GM15510 (cell line): ENCODE results near the gene PKD1L1.

Source experiments
- POLR2A ChIP-seq: IDR thresholded peaks from 3 replicates; pipeline ENCODE4 v1.6.1; 2011; ENCODE audit warnings: borderline replicate concordance; ENCODE audit not compliant: insufficient read length; ENCODE audit errors: extremely low read depth

The PKD1L1 gene

DNA sequence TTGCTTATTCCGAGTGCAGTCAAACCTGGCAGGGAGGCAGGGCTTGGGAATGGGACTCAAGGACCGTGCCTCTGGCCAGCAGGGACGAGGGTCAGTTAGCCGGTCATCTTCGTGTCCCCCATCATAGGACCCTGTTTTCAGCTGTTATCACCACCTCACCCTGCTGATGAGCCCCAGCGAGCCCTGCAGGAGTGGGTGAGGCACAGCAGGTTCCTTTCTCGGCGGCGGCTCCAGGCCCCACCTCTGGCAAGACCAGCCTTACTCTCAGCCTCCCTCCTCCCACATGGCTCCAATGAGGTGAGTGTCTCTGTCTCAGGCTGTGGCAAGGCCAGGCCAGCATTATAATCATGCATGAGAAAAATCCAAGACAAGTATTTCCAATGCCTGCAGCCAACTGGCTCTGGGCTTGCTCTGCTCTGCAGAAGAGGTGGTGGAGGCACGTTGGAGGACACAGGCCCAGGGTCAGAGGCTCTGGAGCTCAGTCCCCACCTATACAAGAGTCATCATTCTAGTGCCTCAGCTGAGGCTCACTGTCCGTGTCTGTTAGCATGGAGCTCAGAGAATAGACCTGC lies 15.7 kb downstream of the PKD1L1 start:
- no peak for TF ChIP-seq POLR2A

DNA sequence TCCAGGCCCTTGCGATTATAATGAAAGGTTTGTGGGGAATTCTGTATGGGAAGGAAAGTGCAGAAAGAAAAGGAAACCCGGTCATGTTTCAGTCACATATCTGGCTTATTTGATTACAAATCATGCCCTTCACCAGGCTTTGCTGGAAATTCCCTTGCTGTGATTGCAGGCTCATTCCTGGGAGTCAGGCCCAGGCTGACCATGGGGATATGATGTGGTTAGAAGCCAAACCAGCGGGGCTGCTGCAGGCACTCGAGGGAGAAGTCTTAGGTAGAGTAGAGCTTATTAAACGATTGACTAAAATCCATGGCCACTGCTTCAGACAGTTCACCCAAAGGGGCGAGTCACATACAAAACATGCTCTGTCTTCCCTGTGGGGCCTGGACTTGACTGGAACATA lies 16.2 kb downstream of the PKD1L1 start:
- no peak for TF ChIP-seq POLR2A

DNA sequence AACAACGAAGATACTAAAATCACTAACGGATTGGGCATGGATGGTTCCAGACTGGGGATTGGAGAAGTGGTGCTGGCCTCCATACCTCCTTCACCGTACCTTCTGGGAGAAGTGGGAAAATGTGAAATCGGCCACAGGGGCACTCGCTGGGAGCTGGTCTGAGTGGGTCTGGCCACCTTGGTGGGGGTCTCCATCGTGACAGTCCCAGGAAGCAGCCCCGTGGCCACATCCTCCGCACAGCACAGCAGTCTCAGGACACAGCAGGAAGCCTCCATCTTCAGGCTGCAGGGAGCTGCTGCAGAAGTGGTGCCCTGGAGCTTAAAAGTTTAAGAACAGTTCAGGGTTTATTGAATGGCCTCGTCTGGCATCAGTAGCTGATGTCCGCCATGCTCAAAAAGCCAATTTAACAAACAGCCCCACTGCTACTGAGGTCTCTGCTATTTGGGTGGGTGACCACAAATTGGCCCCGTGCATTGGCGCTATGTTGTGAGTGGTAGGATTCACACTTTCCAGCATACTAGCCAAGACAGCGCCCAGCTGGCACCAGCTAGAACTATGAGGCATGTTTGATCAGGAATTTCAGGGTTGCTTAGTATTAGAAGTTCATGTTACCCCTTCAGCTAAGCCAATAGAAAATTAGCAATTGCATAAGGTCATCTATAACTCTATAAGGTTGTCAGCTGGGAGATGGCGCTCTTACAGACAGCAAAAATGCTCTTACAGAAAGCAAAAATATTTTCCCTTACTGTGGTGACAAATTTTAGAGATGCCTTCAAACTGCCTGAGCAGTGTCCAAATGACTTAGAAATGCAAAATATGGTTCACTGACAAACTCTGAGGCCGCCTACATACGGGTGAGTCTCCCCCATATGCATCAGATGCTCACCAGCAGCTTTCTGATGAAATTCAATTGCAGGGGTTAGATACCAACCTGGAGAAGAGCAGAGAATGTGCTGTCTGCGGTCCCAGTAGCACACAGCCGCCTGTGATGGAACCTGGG lies 17.0 kb downstream of the PKD1L1 start:
- TF ChIP-seq POLR2A = no peak

DNA sequence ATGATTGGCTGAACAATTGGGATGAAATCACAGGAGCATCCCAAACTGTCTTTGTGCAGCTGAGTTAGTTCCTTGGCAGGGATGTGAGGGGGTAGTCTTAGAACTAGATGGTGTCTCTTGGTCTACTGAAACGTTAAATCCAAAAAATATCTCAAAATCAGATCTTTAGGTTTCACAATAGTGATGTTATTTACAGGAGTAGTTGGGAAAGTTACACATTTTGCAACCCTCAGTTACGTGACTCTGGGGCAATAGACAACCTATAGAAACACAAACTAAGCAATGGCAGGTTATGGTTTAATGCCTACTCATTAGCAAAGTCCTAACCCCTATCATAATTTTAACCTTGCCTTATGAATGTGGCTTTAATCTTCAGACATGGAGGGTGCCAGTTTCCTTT lies 24.0 kb downstream of the PKD1L1 start:
- no peak for TF ChIP-seq POLR2A

DNA sequence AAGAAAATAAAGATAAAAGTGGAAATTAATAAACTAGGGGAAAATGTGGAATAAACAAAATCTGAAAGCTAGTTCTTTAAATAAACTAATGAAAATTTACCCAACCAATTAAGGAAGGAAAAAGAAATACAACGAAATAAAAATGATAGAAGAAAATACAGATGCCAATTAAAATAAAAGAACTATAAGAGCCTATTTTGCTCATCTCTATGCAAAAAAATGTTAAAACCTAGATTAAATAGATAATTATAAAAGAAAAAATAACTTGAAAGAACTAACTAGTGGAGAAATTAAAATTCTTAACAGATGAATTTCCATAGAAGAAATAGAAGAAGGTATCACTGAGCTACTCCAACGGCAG lies 32.7 kb downstream of the PKD1L1 start:
- TF ChIP-seq POLR2A = no peak

DNA sequence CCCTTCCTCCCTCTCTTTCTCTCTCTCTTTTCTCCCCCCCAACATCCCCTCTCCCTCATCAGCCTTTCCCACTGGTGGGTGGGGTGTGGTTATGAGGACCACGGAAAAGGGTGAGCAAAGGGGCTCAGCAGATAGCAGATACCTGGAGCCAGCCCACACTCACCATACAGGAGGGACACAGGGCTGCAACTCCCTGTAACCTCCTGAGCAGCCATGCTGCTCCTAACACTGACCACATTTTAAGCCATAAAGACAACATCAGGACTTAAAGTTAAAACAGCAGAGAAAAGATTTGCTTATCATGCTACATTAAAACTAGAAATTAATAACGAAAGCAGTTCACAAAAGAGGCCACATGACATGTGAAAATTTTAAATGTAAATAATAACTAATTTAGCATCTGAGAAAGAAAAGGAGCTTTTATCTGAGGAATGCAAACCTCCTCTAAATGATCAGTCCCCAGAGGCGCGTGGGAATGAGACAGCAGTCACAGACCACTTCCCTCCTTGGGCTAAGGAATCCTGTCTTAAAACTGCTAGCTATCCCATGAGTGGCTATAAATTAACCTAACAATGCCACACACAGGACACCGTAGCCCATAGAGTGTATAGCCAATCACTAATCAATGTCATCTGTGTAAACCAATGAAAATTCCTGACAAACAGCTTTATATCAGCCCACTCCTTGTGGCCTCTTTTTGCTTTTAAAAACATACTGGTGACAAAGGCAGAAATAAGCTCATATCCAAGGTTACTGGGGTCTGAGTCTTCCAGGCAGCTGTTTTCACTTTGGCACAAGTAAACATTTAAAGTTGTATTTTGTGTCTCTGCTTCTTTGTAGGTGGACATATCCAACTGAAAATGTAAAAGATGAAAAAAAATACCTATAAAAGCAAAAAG lies 33.3 kb downstream of the PKD1L1 start:
- no peak for TF ChIP-seq POLR2A

DNA sequence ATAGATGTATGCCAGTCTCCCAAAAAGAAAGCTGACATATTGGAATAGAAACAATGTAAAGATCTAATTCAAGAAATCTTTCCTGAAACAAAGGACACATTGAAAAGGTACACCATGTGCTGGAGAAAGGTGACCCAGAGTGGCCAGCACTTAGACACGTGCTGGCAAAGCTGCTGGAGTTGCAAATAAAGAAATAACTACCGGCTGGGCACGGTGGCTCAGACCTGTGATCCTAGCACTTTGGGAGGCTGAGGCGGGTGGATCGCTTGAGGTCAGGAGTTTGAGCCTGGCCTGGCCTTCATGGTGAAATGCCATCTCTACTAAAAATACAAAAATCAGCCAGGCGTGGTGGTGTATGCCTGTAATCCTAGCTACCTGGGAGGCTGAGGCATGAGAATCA lies 35.9 kb downstream of the PKD1L1 start:
- no peak for TF ChIP-seq POLR2A

DNA sequence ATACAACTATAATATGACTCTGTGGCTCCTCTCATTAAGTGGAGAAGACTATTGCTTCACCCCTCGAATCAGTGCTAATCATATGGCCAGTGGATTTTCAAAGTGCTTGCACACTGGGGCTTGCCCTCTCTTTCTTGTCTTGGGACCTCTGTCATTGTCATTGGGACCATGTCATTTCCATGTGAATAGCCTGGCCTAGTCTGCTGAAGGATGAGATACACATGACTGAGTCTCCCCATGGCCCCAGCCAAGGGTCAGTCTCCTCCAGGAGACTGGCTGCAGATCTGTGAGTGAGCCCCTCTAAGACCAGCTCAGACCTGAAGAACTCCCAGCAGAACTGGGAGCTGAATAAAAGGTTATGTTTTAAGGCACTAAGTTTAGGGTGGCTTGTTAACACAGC lies 39.5 kb downstream of the PKD1L1 start:
- no peak for TF ChIP-seq POLR2A

DNA sequence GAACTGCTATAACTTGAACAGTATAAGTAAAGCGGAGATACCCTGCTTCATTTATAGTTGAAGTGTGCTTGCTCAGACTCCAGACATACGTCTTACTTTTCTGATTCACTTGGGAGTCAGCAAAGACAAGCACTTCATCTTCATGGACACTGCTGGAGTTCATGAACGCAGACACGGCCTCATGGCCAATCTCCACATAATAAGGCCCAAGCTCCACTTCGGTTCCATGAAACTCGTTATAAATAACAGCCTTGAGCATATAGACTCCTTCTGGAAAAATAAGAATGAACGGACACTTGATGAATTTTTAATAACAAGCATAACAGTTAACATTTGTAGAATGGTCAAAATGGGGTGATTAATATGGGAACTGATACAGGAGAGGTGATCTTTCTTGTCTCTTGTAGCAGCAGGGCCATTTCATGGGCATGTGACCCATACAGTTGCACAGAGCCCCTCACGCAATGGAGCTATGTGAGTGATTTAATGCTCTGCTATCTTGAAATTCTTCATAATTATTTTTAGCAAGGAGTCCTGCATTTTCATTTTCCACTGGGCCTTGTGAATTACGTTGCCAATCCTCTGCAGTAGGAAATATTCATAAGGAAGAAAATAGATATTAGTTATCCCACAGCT lies 40.2 kb downstream of the PKD1L1 start:
- TF ChIP-seq POLR2A = no peak

DNA sequence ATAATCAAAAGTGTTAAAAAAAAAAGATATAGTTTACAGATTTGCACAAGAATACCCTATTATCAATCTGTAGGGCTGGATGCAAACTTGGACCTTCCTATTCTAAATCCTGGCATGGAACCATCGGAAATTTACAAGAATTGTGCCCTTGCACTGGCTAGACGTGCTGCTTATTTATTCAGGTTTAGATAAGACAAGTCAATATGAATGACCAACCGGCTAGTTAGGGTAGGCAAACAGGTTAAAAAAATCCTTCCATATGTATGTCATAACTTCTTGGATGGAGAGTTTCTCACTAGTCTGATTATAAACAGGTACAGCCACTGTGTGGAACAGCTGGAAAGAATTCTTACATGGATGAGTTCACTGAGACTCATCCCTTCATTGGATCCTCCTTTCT lies 41.4 kb downstream of the PKD1L1 start:
- TF ChIP-seq POLR2A = no peak

DNA sequence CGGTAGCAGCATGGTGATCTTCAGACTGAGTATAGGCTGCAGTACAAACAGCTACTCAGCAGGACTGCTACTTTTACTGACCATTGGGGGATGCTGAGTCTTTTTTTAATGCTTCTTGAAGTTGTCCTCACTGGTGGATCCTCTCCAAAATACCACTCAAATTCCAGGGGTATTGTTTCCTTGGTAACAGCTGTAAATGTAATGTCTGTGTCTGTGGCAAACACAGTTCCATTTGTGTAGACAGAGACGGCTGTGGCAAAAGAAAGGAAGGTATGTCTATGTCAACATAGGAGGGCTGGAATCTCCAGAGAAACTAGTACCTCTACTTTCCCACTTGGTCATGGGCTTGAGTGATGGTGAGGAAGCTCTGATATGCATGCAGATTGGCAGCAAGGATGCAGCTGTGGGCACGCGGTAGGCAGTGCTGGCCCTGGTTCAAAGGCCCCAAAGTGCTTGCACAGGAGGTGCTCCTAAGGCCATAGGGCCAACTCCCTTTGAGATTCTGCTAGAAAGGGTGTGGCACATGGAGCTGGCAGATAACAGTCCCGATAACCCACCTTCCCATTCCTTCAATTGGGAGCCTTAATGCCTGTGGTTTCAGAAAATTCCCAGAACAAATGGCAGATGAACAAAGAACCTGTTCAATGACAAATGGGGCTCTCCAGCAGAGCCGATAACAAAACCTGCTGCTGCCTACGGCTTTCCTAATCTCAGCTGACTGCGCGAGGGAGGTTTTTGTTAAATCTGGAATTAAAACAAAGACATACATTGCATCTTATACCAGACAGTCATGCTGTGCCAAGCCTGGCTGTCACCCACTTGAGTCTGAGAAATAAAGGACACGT lies 43.0 kb downstream of the PKD1L1 start:
- no peak for TF ChIP-seq POLR2A

DNA sequence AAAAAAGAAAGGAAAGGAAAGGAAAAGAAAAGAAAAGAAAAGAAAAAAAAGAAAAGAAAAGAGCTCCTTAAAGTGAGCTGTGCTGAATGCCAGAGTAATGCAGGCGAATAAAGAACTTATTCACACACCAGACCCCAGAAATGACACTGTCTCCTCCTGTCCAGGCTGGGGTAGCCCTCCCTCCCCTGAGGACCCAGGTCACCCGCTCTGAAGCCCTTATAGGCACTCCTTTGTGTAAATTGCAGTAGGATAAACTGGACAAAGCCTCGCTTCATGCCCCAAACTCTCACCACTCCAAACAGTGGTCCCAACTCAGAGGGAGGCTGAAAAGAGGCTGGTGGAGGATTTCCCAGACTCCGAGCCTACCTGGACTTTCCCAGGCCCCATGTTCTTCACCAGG lies 46.3 kb downstream of the PKD1L1 start:
- TF ChIP-seq POLR2A = no peak

DNA sequence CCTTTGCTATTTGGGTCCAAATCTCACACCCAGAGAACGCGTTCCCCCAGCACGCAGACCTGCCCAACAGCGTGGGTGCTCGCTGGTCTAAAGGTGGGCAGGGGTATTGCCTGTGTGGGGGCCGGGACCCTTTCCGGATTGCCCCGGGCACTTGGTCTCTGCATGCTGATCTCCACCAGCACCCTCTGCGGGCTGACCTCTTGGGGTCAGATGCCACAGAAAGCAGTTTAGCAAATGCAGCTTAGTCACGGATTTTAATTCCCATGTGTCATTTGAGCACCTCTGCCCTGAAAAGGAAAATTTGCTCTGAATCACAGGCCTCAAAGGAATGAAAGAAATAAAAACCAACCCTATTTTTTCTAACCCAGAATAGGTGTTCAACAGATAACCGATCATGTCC lies 46.7 kb downstream of the PKD1L1 start:
- no peak for TF ChIP-seq POLR2A

DNA sequence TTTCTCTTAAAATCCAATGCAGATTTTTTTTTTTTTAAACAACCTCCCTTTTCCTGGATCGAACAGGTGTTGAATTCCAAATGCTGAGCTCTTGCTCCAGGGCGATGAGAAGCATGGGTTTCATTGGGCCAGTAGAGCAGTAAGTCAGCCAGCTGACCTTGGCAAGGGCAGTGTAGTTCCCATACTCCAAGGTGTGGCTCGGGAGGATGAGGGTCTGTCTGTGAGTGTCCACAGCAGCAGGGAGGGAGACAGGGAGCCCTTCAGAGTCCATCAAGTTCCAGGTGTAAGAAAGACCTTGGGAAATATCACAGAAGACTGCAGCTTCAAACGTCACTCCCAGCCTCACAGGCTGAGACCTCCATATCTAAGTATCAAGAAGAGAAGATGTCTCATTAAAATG lies 50.4 kb downstream of the PKD1L1 start:
- no peak for TF ChIP-seq POLR2A
